Globus pallidus (tissue), 1 donor: ENCODE measurements around the gene FAM174C.
A peak's percentile ranks its signal among the peaks of the same experiment; 100 is the strongest.

Experiments
- DNase-seq: peaks from one replicate; pipeline ENCODE4 v3.0.0-alpha.2; 2015; ENCODE audit warnings: low spot score

FAM174C gene

GRCh38 chr19:1321539-1321938 lies 46.2 kb downstream of the FAM174C start:
- DNase-seq: no peak

DNA sequence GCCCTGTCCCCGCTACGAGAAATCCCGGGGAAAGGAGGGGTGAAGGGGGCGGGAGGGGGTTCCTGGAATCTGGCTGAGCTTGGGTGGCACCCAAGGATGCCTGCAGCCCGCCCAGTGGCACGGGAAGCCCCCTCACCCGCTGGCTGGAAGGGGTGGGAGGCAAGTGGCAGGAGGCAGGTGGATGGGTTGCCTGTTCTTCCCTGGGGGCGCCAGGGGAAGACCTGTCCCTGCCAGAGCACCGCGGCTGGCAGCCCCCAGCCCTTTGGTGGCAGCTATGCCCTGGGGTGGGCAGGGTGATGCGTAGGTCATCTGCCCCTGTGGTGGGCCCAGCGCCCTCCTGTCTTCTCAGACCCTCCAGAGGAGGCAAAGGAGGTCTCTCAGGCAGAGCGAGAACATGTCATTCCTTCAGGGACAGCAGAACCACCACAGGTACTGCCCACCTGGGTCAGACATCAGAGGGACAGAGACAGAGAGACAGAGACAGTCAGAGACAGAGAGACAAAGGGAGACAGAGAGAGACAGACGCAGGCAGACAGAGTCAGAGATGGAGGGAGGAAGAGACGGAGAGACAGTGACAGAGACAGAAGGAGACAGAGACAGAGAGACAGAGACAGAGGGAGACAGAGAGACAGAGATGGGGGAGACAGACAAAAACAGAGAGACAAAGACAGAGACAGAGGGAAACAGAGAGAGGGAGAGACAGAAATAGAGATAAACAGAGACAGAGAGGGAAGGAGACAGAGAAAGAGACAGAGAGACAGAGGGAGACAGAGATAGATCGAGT lies 47.1 kb downstream of the FAM174C start:
- DNase-seq: no peak

GRCh38 chr19:1324249-1324805 lies 49.0 kb downstream of the FAM174C start:
- DNase-seq: no peak

DNA sequence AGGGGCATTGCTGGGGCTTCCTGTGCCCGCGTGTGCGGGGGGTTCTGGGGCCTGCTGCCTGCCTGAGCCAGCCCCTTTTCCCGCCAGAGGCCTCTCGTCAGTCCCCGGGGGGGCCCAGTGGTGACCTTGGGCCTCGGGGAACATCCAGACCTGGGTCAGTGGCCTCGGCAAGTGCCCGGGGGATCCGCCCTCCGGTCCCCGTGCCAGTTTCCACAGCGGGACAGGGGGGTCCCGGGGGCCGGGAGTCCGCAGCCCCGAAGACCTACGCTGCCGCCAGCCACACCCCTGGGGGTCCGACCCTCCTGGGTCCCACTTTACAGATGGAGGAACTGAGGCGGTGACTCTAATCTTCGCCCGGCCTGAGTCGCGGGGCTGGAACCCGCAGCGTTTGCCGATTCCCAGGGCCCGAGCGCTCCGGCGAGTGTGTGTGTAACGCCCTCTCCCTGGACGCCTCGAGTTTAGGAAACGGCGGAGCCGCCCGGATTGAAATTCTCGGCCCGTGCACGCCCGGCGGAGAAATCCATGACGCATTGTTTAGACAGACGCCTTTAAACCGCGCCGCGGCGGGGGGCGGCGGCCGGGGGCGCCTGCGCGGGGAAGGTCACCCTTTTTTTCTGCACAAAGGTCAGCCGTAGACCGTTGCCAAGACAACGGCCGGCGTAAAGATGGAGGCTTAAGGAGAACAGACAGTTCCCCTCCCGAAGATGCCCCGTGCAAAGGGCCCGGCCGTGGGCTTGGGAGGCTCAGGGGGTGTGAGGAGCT lies 49.7 kb downstream of the FAM174C start:
- peak; percentile 35 for DNase-seq

DNA sequence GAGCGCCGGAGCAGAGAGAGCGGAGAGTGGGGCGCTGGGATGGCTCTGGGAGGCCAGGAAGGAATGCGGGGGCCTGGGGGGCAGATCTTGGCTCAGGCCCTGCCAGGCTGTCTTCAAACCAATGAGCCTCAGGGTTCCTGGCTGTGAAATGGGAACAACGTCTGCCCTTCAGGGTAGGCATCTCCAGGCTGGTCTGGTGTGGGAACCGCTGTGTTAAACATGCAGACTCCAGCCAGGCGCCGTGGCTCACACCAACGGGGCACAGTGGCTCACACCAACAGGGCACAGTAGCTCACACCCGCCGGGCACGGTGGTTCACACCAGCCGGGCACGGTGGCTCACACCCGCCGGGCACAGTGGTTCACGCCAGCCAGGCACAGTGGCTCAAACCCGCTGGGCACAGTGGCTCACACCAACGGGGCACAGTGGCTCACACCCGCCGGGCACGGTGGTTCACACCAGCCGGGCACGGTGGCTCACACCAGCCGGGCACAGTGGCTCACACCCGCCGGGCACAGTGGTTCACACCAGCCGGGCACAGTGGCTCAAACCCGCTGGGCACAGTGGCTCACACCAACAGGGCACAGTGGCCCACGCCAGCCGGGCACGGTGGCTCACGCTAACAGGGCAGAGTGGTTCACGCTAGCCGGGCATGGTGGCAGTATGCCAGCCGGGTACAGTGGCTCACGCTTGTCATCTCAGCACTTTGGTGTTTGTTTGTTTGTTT lies 50.4 kb downstream of the FAM174C start:
- no peak for DNase-seq

DNA sequence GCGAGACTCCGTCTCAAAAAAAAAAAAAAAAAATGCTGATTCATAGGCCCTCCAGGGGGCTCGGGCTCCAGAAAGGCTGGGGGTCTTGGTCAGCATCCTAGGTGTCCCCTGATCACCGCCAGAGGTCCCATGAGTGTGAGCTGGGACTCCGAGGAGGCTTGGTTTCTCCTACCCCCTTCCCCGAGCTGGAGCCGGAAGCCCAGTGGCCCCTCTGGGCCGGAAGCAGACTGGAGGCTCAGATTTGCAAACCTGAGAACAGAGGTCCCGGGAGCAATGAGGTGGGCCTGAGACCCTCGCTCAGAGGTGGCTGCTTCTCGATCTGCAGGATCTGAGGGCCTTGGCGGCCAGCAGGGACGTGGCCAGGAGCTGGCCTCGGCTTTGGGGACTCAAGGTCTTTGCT lies 51.8 kb downstream of the FAM174C start:
- no peak for DNase-seq
